WTC11 (cell line): Measurements from ENCODE around the gene PNRC1. TPM values are rescaled to one million over a fixed set of nuclear protein-coding genes. Genes with fewer than 3 reads are reported as not detected.

Experiments
- ATAC-seq: fragments of 200-7000 bp; cut with Tn5 transposase; 2 replicates; pipeline ENCODE4 v1.10.0; 2021; ENCODE audit warnings: mild to moderate bottlenecking, moderate library complexity
- CTCF ChIA-PET: fragments of 300-600 bp; sonication (Branson Sonifier 250); formaldehyde crosslinking; loops from one replicate; lab custom pipeline; 2021; ENCODE audit warnings: antibody characterized with exemption; lab: Charles Lee
- POLR2A ChIA-PET: fragments of 350-600 bp; sonication (Branson Sonifier 250); formaldehyde crosslinking; loops from one replicate; lab custom pipeline; 2021; ENCODE audit warnings: antibody characterized with exemption; lab: Charles Lee
- DNase-seq: peaks from one replicate; pipeline ENCODE4 v3.0.0; 2021; ENCODE audit warnings: low spot score
- H3K27ac Mint-ChIP-seq: 2 replicates; pipeline ENCODE4 v1.8.0; 2021; ENCODE audit warnings: mixed read lengths
- H3K27me3 Mint-ChIP-seq: 2 replicates; pipeline ENCODE4 v1.8.0; 2021; ENCODE audit warnings: low read depth, mild to moderate bottlenecking, moderate library complexity, mixed read lengths
- H3K36me3 Mint-ChIP-seq: 2 replicates; pipeline ENCODE4 v1.8.0; 2021; ENCODE audit warnings: mixed read lengths
- H3K4me1 Mint-ChIP-seq: 2 replicates; pipeline ENCODE4 v1.8.0; 2022; ENCODE audit warnings: mixed read lengths
- H3K4me3 Mint-ChIP-seq: 2 replicates; pipeline ENCODE4 v1.8.0; 2021; ENCODE audit warnings: mild to moderate bottlenecking, moderate library complexity, mixed read lengths
- H3K9me3 Mint-ChIP-seq: 2 replicates; pipeline ENCODE4 v1.8.0; 2021; ENCODE audit warnings: mixed read lengths
- ATF1 ChIP-seq: sonication (generic); formaldehyde crosslinking; IDR thresholded peaks from 2 replicates; pipeline ENCODE4 v1.8.1; 2023; ENCODE audit warnings: mild to moderate bottlenecking, moderate library complexity, missing genetic modification reagents
- ATF3 ChIP-seq: sonication (generic); formaldehyde crosslinking; conservative IDR thresholded peaks from 2 replicates; pipeline ENCODE4 v1.8.1; 2022; ENCODE audit warnings: mild to moderate bottlenecking, missing genetic modification reagents
- E2F4 ChIP-seq: sonication (generic); formaldehyde crosslinking; IDR thresholded peaks from 2 replicates; pipeline ENCODE4 v1.8.1; 2022; ENCODE audit warnings: low read depth, mild to moderate bottlenecking, moderate library complexity, missing genetic modification reagents, borderline replicate concordance
- ELF4 ChIP-seq: sonication (generic); formaldehyde crosslinking; IDR thresholded peaks from 2 replicates; pipeline ENCODE4 v1.8.1; 2022; ENCODE audit warnings: low read depth, mild to moderate bottlenecking, moderate library complexity, missing genetic modification reagents
- EMX1 ChIP-seq: fragments of 250-450 bp; sonication (Bioruptor Pico); IDR thresholded peaks from 2 replicates; pipeline ENCODE4 v1.8.0; 2021; ENCODE audit warnings: mild to moderate bottlenecking
- ERG ChIP-seq: fragments of 250-450 bp; sonication (Bioruptor Pico); IDR thresholded peaks from 2 replicates; pipeline ENCODE4 v1.8.0; 2021; ENCODE audit warnings: mild to moderate bottlenecking
- ETV6 ChIP-seq: sonication (generic); formaldehyde crosslinking; IDR thresholded peaks from 2 replicates; pipeline ENCODE4 v1.8.1; 2022; ENCODE audit warnings: mild to moderate bottlenecking, missing genetic modification reagents
- GABPB1 ChIP-seq: sonication (generic); formaldehyde crosslinking; IDR thresholded peaks from 2 replicates; pipeline ENCODE4 v1.8.1; 2023; ENCODE audit warnings: mild to moderate bottlenecking, missing genetic modification reagents
- GTF2I ChIP-seq: fragments of 250-450 bp; sonication (Bioruptor Pico); conservative IDR thresholded peaks from 2 replicates; pipeline ENCODE4 v1.4.0; 2021; ENCODE audit warnings: mild to moderate bottlenecking
- HMGA2 ChIP-seq: fragments of 250-450 bp; sonication (Bioruptor Pico); IDR thresholded peaks from 2 replicates; pipeline ENCODE4 v1.4.0; 2021; ENCODE audit warnings: mild to moderate bottlenecking, moderate library complexity
- IRF2 ChIP-seq: sonication (generic); formaldehyde crosslinking; IDR thresholded peaks from 2 replicates; pipeline ENCODE4 v1.8.0; 2022; ENCODE audit warnings: low read depth, missing genetic modification reagents, borderline replicate concordance
- KAT7 ChIP-seq: sonication (generic); formaldehyde crosslinking; IDR thresholded peaks from 2 replicates; pipeline ENCODE4 v1.8.1; 2023; ENCODE audit warnings: missing genetic modification reagents, mild to moderate bottlenecking, borderline replicate concordance
- MAX ChIP-seq: sonication (generic); formaldehyde crosslinking; IDR thresholded peaks from 2 replicates; pipeline ENCODE4 v1.8.0; 2022; ENCODE audit warnings: mild to moderate bottlenecking, missing genetic modification reagents
- NFYB ChIP-seq: sonication (generic); formaldehyde crosslinking; conservative IDR thresholded peaks from 2 replicates; pipeline ENCODE4 v1.8.0; 2022; ENCODE audit warnings: low read depth, missing genetic modification reagents
- NR3C1 ChIP-seq: sonication (generic); formaldehyde crosslinking; conservative IDR thresholded peaks from 2 replicates; pipeline ENCODE4 v1.8.1; 2023; ENCODE audit warnings: low read depth, mild to moderate bottlenecking, missing genetic modification reagents
- PRDM15 ChIP-seq: sonication (generic); formaldehyde crosslinking; IDR thresholded peaks from 2 replicates; pipeline ENCODE4 v1.8.0; 2022; ENCODE audit warnings: missing genetic modification reagents
- RELA ChIP-seq: sonication (generic); formaldehyde crosslinking; IDR thresholded peaks from 2 replicates; pipeline ENCODE4 v1.8.1; 2022; ENCODE audit warnings: missing genetic modification reagents, mild to moderate bottlenecking, borderline replicate concordance
- SP1 ChIP-seq: sonication (generic); formaldehyde crosslinking; conservative IDR thresholded peaks from 2 replicates; pipeline ENCODE4 v1.8.1; 2022; ENCODE audit warnings: missing genetic modification reagents
- STAT6 ChIP-seq: sonication (generic); formaldehyde crosslinking; conservative IDR thresholded peaks from 2 replicates; pipeline ENCODE4 v1.8.1; 2023; ENCODE audit warnings: mild to moderate bottlenecking, low read depth, missing genetic modification reagents, moderate library complexity
- TEAD1 ChIP-seq: sonication (generic); formaldehyde crosslinking; IDR thresholded peaks from 2 replicates; pipeline ENCODE4 v1.8.0; 2022; ENCODE audit warnings: mild to moderate bottlenecking, missing genetic modification reagents
- USF2 ChIP-seq: sonication (generic); formaldehyde crosslinking; IDR thresholded peaks from 2 replicates; pipeline ENCODE4 v1.8.1; 2023; ENCODE audit warnings: mild to moderate bottlenecking, missing genetic modification reagents, moderate library complexity
- ZNF121 ChIP-seq: sonication (generic); formaldehyde crosslinking; IDR thresholded peaks from 2 replicates; pipeline ENCODE4 v1.8.0; 2023; ENCODE audit warnings: missing genetic modification reagents
- ZNF232 ChIP-seq: sonication (generic); formaldehyde crosslinking; IDR thresholded peaks from 2 replicates; pipeline ENCODE4 v1.8.0; 2022; ENCODE audit warnings: mild to moderate bottlenecking, missing genetic modification reagents
- ZNF263 ChIP-seq: sonication (generic); formaldehyde crosslinking; IDR thresholded peaks from 2 replicates; pipeline ENCODE4 v1.8.1; 2022; ENCODE audit warnings: low read depth, mild to moderate bottlenecking, moderate library complexity, missing genetic modification reagents
- ZNF512 ChIP-seq: sonication (generic); formaldehyde crosslinking; IDR thresholded peaks from 2 replicates; pipeline ENCODE4 v1.8.1; 2022; ENCODE audit warnings: missing genetic modification reagents, borderline replicate concordance
- total RNA-seq: library from RNA; stranded (reverse); gene quantifications from 3 replicates; pipeline ENCODE4 v1.2.3, GENCODE V29; 2021

Gene PNRC1
- total RNA-seq, 1 experiment from 2014 or later, result 39.0 TPM

- ChIA-PET POLR2A (interaction anchor here (0.6 to 2.7 kb wide), 2 partner anchors 38 to 86 kb away, joined by 3 to 23 read pairs; partner anchors contain the start of gene PNRC1), CTCF (interaction anchor here (0.7 to 1.9 kb wide), 5 partner anchors 9 to 218 kb away, joined by 3 to 21 read pairs (median 4); no protein-coding TSS in a partner anchor)
- peaks cover 49% of the 10 kb centered on the region for H3K27me3 Mint-ChIP-seq
- peak within 1 kb of the TSS; percentile 74 for H3K4me3 Mint-ChIP-seq
- ATAC-seq (peak; percentile 85), DNase-seq (peak; percentile 62)
- H3K36me3 Mint-ChIP-seq, result no peaks in the 10 kb centered on the region
- H3K9me3 Mint-ChIP-seq, result no peaks in the 10 kb centered on the region
- H3K27ac Mint-ChIP-seq, result no peak within 1 kb of the TSS
- peaks cover 9% of the 10 kb centered on the region for H3K4me1 Mint-ChIP-seq
- TF ChIP-seq USF2 (CRISPR knock-in tag) (no peak), HMGA2 (no peak), ZNF512 (CRISPR knock-in tag) (no peak), ZNF263 (CRISPR knock-in tag) (0 out of 2 replicates have a peak, but pooled peaks have one; percentile 19), GTF2I (no peak), SP1 (CRISPR knock-in tag) (0 out of 2 replicates have a peak, but pooled peaks have one; percentile 31), IRF2 (no peak), ETV6 (no peak), RELA (CRISPR knock-in tag) (no peak), ATF3 (CRISPR knock-in tag) (no peak), NR3C1 (CRISPR knock-in tag) (no peak), EMX1 (no peak), ZNF232 (0 out of 2 replicates have a peak, but pooled peaks have one; percentile 71), ELF4 (CRISPR knock-in tag) (no peak), KAT7 (CRISPR knock-in tag) (no peak), ERG (CRISPR knock-in tag) (no peak), TEAD1 (CRISPR knock-in tag) (no peak), ATF1 (no peak), GABPB1 (CRISPR knock-in tag) (no peak), STAT6 (no peak), MAX (CRISPR knock-in tag) (no peak), E2F4 (no peak; the same call in 1 of the 2 replicates), NFYB (CRISPR knock-in tag) (no peak), ZNF121 (CRISPR knock-in tag) (0 out of 2 replicates have a peak, but pooled peaks have one; percentile 2), PRDM15 (CRISPR knock-in tag) (no peak)
Observed at GRCh38 chr6:89117211-89118108, 36.9 kb downstream of the PNRC1 start, which contains the start of gene SRSF12. Gene SRSF12 (minus strand): TSS chr6:89118071. CDS start chr6:89117887, 184 bp downstream.
